CD14-positive monocyte (primary cell): ENCODE measurements around the gene ATG7. TPM values are rescaled to one million over a fixed set of nuclear protein-coding genes. Genes with fewer than 3 reads are reported as not detected.

ENCODE experiments used
- DNase-seq, 3 donors: peaks; one replicate each; pipeline ENCODE4 v3.0.0-alpha.2; 2011 to 2022
- H2AFZ ChIP-seq: 2 replicates; pipeline ENCODE4 v1.6.0; 2012; ENCODE audit warnings: mild to moderate bottlenecking, low read depth, low read length, inconsistent platforms; ENCODE audit not compliant: insufficient read depth, poor library complexity, severe bottlenecking
- H3K27ac ChIP-seq, 2 donors: 1 replicate in 1 of 2; 2 replicates in 1 of 2; pipeline ENCODE4 v1.5.1; 2012 to 2013; ENCODE audit warnings: low read length in 2 of 2, control low read depth in 1 of 2, inconsistent platforms in 1 of 2, low read depth in 1 of 2, mild to moderate bottlenecking in 1 of 2
- H3K27me3 ChIP-seq, 2 donors: one replicate each; pipeline versions ENCODE4 v1.6.0 to v1.6.1; 2011 to 2013; ENCODE audit warnings: low read length in 2 of 2; ENCODE audit not compliant: control insufficient read depth in 2 of 2, insufficient read depth in 2 of 2
- H3K36me3 ChIP-seq, 2 donors: replicated peaks in 1 of 2; 1 replicate in 1 of 2; 2 replicates in 1 of 2; pipeline versions ENCODE4 v1.5.1 to v1.6.1; 2012 to 2013; ENCODE audit warnings: low read length in 2 of 2, control low read depth in 1 of 2, inconsistent platforms in 1 of 2, mild to moderate bottlenecking in 1 of 2; ENCODE audit not compliant: insufficient read depth in 2 of 2, control insufficient read depth in 1 of 2
- H3K4me1 ChIP-seq, 2 donors: 1 replicate in 1 of 2; 2 replicates in 1 of 2; pipeline versions ENCODE4 v1.5.1 to v1.6.1; 2012 to 2013; ENCODE audit warnings: low read length in 2 of 2, control low read depth in 1 of 2, inconsistent platforms in 1 of 2, mild to moderate bottlenecking in 1 of 2, moderate library complexity in 1 of 2; ENCODE audit not compliant: insufficient read depth in 2 of 2, control insufficient read depth in 1 of 2
- H3K4me2 ChIP-seq: replicated peaks from 2 replicates; pipeline ENCODE3; 2012; ENCODE audit warnings: low read length, moderate library complexity, mild to moderate bottlenecking; ENCODE audit not compliant: poor library complexity, severe bottlenecking; ENCODE audit errors: extremely low read depth
- H3K4me3 ChIP-seq, 3 experiments: fragments of 200-600 bp in 1 of 3; sonication (generic) in 1 of 3; replicated peaks in 1 of 3; 1 replicate in 2 of 3; 2 replicates in 1 of 3; pipeline ENCODE4 v1.5.1; 2011 to 2013; ENCODE audit warnings: low read length in 3 of 3, mild to moderate bottlenecking in 3 of 3, control low read depth in 2 of 3, low read depth in 2 of 3, inconsistent platforms in 1 of 3, moderate library complexity in 1 of 3
- H3K79me2 ChIP-seq: 2 replicates; pipeline ENCODE4 v1.6.0; 2012; ENCODE audit warnings: mild to moderate bottlenecking, control low read depth, inconsistent platforms, low read length, moderate library complexity; ENCODE audit not compliant: insufficient read depth
- H3K9ac ChIP-seq: 2 replicates; pipeline ENCODE4 v1.6.0; 2017; ENCODE audit warnings: low read length, mild to moderate bottlenecking; ENCODE audit not compliant: insufficient read depth, poor library complexity, severe bottlenecking
- H3K9me3 ChIP-seq, 2 donors: replicated peaks in 1 of 2; 1 replicate in 1 of 2; 2 replicates in 1 of 2; pipeline versions ENCODE4 v1.5.1 to v1.6.1; 2012 to 2013; ENCODE audit warnings: low read length in 2 of 2, control low read depth in 1 of 2; ENCODE audit not compliant: control insufficient read depth in 1 of 2, insufficient read depth in 1 of 2
- H4K20me1 ChIP-seq: 2 replicates; pipeline ENCODE4 v1.6.0; 2012; ENCODE audit warnings: mild to moderate bottlenecking, low read length, control low read depth, moderate library complexity; ENCODE audit not compliant: insufficient read depth
- H3K27ac Mint-ChIP-seq, 7 donors: one replicate each; pipeline ENCODE4 v1.8.0; 2020; ENCODE audit warnings: mild to moderate bottlenecking in 7 of 7, mixed read lengths in 7 of 7, moderate library complexity in 6 of 7, inconsistent platforms in 2 of 7
- H3K27me3 Mint-ChIP-seq, 3 donors: one replicate each; pipeline ENCODE4 v1.8.0; 2021 to 2022; ENCODE audit warnings: low read depth in 3 of 3, mild to moderate bottlenecking in 3 of 3, mixed read lengths in 3 of 3, moderate library complexity in 3 of 3, inconsistent platforms in 1 of 3
- H3K36me3 Mint-ChIP-seq, 2 donors: one replicate each; pipeline ENCODE4 v1.8.0; 2020; ENCODE audit warnings: mixed read lengths in 2 of 2, inconsistent platforms in 1 of 2, mild to moderate bottlenecking in 1 of 2
- H3K4me1 Mint-ChIP-seq: one replicate; pipeline ENCODE4 v1.8.0; 2020; ENCODE audit warnings: mild to moderate bottlenecking, mixed read lengths
- H3K4me3 Mint-ChIP-seq, 2 donors: one replicate each; pipeline ENCODE4 v1.8.0; 2020; ENCODE audit warnings: mild to moderate bottlenecking in 2 of 2, mixed read lengths in 2 of 2, moderate library complexity in 1 of 2
- H3K9me3 Mint-ChIP-seq, 7 donors: one replicate each; pipeline ENCODE4 v1.8.0; 2020 to 2022; ENCODE audit warnings: mixed read lengths in 7 of 7, mild to moderate bottlenecking in 6 of 7, moderate library complexity in 6 of 7, inconsistent platforms in 2 of 7
- WGBS: methylation state at CpG from one replicate; pipeline ENCODE4 v1.1.5; 2013; ENCODE audit warnings: missing lambda C conversion rate; ENCODE audit not compliant: insufficient coverage; 5-methylcytosine and 5-hydroxymethylcytosine counted together
- intact Hi-C, 2 donors: fragments of 100-400 bp; cut with micrococcal nuclease; formaldehyde crosslinking; loops; one replicate each; pipeline versions ENCODE4 v1.15.0 to v1.15.1; 2023
- polyA plus RNA-seq, 3 donors: library from polyadenylated mRNA; depleted of rRNA in 1 of 3; unstranded in 2 of 3; stranded (reverse) in 1 of 3; fragments of 300-500 nt in 2 of 3; fragments of >200 nt in 1 of 3; fragmentation: Illumina TruSeq in 2 of 3; gene quantifications; 1 replicate in 2 of 3; 2 replicates in 1 of 3; pipeline ENCODE4 v1.2.3, GENCODE V29; 2012 to 2021
- TF ChIP-seq, protein P1 (sequence below): fragments of 200-600 bp; IDR thresholded peaks from one replicate; pipeline ENCODE4 v1.8.0; 2022; ENCODE audit warnings: antibody characterized with exemption, mild to moderate bottlenecking

The ATG7 gene
- polyA plus RNA-seq, 3 donors: 57.4 to 101 (median 89.7) TPM

GRCh38 chr3:11401434-11401833 is 129.2 kb downstream of the ATG7 start:
- Mint-ChIP-seq H3K27me3 (no peaks in the 10 kb centered on the region), H3K4me1 (no peaks in the 10 kb centered on the region), H3K36me3 (peaks cover 54 to 82% of the 10 kb centered on the region in 2 donors), H3K4me3 (no peak overlapping the region), H3K27ac (peak overlapping the region in 2 of 7 donors; percentile 27 to 43), H3K9me3 (peaks cover 12 to 23% (median 16%) of the 10 kb centered on the region in 7 donors)
- peaks cover 43% of the 10 kb centered on the region for H4K20me1 ChIP-seq
- no peaks in the 10 kb centered on the region for H3K4me1 ChIP-seq
- peaks cover 36 to 82% of the 10 kb centered on the region in 2 donors for H3K36me3 ChIP-seq
- H3K4me3 ChIP-seq: no peak overlapping the region
- no CpG with 5 or more reads among the region's 1 CpG for WGBS
- peaks cover 7 to 15% of the 10 kb centered on the region in 2 donors for H3K9me3 ChIP-seq
- no peak overlapping the region for H3K27ac ChIP-seq
- H3K4me2 ChIP-seq: no peak overlapping the region
- no peak overlapping the region for H2AFZ ChIP-seq
- H3K27me3 ChIP-seq: no peaks in the 10 kb centered on the region
- DNase-seq: no peak
- no peaks in the 10 kb centered on the region for H3K79me2 ChIP-seq
- intact Hi-C loops: no loop called here
- H3K9ac ChIP-seq: no peak overlapping the region
- TF ChIP-seq, protein P1, sequence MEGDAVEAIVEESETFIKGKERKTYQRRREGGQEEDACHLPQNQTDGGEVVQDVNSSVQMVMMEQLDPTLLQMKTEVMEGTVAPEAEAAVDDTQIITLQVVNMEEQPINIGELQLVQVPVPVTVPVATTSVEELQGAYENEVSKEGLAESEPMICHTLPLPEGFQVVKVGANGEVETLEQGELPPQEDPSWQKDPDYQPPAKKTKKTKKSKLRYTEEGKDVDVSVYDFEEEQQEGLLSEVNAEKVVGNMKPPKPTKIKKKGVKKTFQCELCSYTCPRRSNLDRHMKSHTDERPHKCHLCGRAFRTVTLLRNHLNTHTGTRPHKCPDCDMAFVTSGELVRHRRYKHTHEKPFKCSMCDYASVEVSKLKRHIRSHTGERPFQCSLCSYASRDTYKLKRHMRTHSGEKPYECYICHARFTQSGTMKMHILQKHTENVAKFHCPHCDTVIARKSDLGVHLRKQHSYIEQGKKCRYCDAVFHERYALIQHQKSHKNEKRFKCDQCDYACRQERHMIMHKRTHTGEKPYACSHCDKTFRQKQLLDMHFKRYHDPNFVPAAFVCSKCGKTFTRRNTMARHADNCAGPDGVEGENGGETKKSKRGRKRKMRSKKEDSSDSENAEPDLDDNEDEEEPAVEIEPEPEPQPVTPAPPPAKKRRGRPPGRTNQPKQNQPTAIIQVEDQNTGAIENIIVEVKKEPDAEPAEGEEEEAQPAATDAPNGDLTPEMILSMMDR: no peak

DNA sequence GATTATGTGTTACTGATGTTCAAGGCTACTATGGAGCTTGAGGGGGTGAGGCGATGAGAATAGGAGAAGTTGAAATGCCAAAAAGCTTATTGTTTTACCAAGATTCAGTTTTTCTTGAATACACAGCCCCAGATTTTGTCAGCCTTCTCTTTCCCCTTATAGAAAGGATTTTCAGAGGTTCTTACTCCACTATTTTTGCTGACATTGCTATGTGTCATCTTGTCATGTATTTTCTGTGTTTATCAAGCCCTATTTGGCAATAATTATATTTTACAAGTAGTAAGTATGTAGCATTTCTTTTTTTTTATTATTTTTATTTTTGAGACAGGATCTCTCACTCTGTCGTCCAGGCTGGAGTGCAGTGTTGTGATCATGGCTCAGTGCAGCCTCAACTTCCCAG is 133.1 kb downstream of the ATG7 start:
- H3K27ac ChIP-seq: no peak overlapping the region
- H3K9me3 ChIP-seq: peaks cover 25 to 35% of the 10 kb centered on the region in 2 donors
- H2AFZ ChIP-seq: no peak overlapping the region
- Mint-ChIP-seq H3K27ac (no peak overlapping the region), H3K36me3 (peaks cover 77 to 92% of the 10 kb centered on the region in 2 donors), H3K4me3 (no peak overlapping the region), H3K27me3 (no peaks in the 10 kb centered on the region), H3K9me3 (peaks cover 24 to 45% (median 35%) of the 10 kb centered on the region in 7 donors), H3K4me1 (peaks cover under 1% of the 10 kb centered on the region)
- no peak overlapping the region for H3K4me2 ChIP-seq
- H3K4me3 ChIP-seq: no peak overlapping the region
- intact Hi-C loops: no loop called here
- H3K4me1 ChIP-seq: no peaks in the 10 kb centered on the region
- peaks cover 52% of the 10 kb centered on the region for H4K20me1 ChIP-seq
- H3K9ac ChIP-seq: no peak overlapping the region
- no peaks in the 10 kb centered on the region for H3K27me3 ChIP-seq
- no peak for DNase-seq
- WGBS: no CpG with 5 or more reads among the region's 2 CpGs
- TF ChIP-seq, protein P1: no peak
- peaks cover 46 to 95% of the 10 kb centered on the region in 2 donors for H3K36me3 ChIP-seq
- no peaks in the 10 kb centered on the region for H3K79me2 ChIP-seq
